Body of pancreas (tissue), 4 donors: Measurements from ENCODE around the gene SLC1A2. TPM values are rescaled to one million over a fixed set of nuclear protein-coding genes. Genes with fewer than 3 reads are reported as not detected.

Experiments used
- ATAC-seq: fragments of 150-250 bp; one replicate; pipeline ENCODE4 v1.9.1; 2016
- DNase-seq, 4 donors: peaks; one replicate each; pipeline ENCODE4 v3.0.0-alpha.2; 2019
- H3K27ac ChIP-seq, 4 donors: fragments of 200-600 bp; sonication (generic); 1 replicate in 3 of 4; 2 replicates in 1 of 4; pipeline versions ENCODE4 v1.5.1 to v1.6.1; 2016 to 2019; ENCODE audit warnings: mild to moderate bottlenecking in 1 of 4, mixed read lengths in 1 of 4, moderate library complexity in 1 of 4
- H3K27me3 ChIP-seq, 2 donors: fragments of 200-600 bp; sonication (generic); one replicate each; pipeline ENCODE4 v1.6.0; 2016; ENCODE audit warnings: mild to moderate bottlenecking in 1 of 2
- H3K36me3 ChIP-seq, 2 donors: fragments of 200-600 bp; sonication (generic); replicated peaks in 1 of 2; 2 replicates each; pipeline ENCODE4 v1.5.1; 2016; ENCODE audit warnings: low read depth in 2 of 2; ENCODE audit not compliant: insufficient read depth in 1 of 2
- H3K4me1 ChIP-seq: fragments of 200-600 bp; sonication (generic); one replicate; pipeline ENCODE4 v1.6.0; 2016
- H3K4me3 ChIP-seq, 2 donors: fragments of 200-600 bp; sonication (generic); 1 replicate in 1 of 2; 2 replicates in 1 of 2; pipeline ENCODE4 v1.5.1; 2016 to 2019
- H3K9me3 ChIP-seq, 3 donors: fragments of 200-600 bp; sonication (generic); 1 replicate in 2 of 3; 2 replicates in 1 of 3; pipeline ENCODE4 v1.5.1; 2016
- CTCF ChIP-seq, 7 experiments: fragments of 450-650 bp in 4 of 7; fragments of 200-600 bp in 3 of 7; sonication (generic) in 3 of 7; IDR thresholded peaks; one replicate each; pipeline ENCODE4 v1.5.1; 2016 to 2019; ENCODE audit warnings: antibody characterized with exemption in 7 of 7
- POLR2A ChIP-seq, 3 donors: fragments of 450-650 bp; IDR thresholded peaks; one replicate each; pipeline ENCODE4 v1.6.1; 2016; ENCODE audit warnings: antibody characterized with exemption in 3 of 3, mild to moderate bottlenecking in 2 of 3
- WGBS, 2 donors: methylation state at CpG; one replicate each; pipeline ENCODE4 v1.1.5; 2017; 5-methylcytosine and 5-hydroxymethylcytosine counted together
- intact Hi-C: fragments of 100-400 bp; cut with DNase I; formaldehyde crosslinking; loops from one replicate; pipeline ENCODE4 v1.15.1; 2023
- total RNA-seq, 2 donors: library from RNA; depleted of rRNA; stranded (reverse); fragments of >200 nt; gene quantifications; one replicate each; pipeline ENCODE4 v1.1.0, GENCODE V29; 2016

SLC1A2 gene
- total RNA-seq, 2 donors from 2014 or later, result 23.1 to 73.7 TPM

DNA sequence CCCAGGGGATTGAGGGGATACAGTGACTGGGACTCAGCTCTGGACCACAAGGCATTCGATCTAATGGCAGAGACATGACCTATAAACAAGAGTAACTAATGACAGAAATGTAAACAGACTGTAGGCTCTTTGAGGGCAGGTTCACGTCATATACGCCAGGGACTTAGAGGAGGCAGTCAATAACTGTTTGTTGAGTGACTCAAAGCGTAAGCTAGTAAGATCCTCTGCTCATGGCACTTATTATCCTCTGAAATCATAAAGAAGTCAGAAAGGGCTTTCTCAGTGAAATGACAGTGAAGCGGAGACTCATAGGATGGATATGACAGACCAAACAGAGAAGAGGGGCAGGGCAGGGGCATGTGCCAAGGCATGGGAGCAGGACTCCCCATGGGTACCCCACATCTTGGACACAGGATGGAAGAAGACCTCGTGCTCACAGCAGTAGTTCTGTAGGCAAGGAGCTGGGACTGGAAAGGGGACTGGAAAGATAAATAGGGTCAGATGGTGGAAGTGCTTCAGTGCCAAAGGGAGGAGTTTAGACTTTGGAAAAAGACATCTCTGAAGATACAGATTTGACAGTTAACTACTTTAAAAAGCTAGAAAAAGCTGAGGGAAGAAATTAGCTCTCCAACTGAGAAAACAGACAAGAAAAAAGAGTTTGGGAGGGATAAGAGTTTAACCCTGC, 72.7 kb downstream of the SLC1A2 start:
- no peak for TF ChIP-seq CTCF (IDR thresholded peaks at IDR 0.05)
- TF ChIP-seq POLR2A (IDR thresholded peaks at IDR 0.05), result no peak
- H3K27me3 ChIP-seq, result no peaks in the 10 kb centered on the region

DNA sequence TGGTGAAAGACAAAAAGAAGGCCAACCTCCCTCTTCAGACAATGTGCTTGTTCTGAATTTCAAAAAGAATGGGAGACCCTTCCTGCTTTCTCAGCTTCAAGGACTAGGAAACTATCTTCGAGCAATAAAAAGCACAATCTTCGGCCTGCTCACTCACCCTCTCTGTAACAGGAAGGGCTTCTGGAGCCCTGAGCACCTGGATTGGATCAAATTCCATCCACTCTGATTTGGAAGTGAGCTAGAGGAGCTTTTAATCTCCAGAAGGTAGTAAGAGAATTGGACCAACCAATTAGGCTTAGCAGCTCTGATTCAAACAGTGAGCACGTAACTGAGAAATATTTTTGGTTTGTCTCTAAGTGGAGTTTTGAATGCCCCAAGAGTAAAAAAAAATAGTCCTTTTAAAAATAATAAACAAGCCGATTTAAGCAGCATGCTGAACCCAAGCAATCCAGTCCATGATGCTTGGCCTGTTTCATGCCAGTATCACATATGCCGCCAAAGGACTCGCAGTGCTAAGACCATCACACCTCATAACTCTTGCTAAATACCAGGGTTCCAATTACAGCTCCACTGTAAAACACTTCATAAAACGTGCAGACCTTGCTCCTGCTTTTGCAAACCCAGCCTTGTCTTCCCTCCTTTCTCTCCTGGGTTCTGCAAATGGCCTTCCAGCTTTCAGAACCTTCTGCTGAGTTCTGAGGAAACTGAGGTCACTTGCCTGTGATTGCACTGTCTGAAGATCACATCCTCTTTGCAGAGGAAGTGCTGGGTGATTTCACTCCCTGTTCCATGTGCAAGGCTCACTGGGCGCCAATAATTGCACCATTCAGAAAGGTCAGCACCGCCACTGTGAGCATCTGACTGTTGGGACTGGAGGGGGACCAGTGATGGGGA, 74.4 kb downstream of the SLC1A2 start:
- H3K27me3 ChIP-seq, result no peaks in the 10 kb centered on the region
- intact Hi-C loops, result no loop called here
- no peaks in the 10 kb centered on the region for H3K36me3 ChIP-seq
- DNase-seq (peak in 1 of 4 donors; percentile 50), ATAC-seq (no peak)
- TF ChIP-seq CTCF (IDR thresholded peaks at IDR 0.05), result no peak
- no peak for TF ChIP-seq POLR2A (IDR thresholded peaks at IDR 0.05)
- peaks cover 30% of the 10 kb centered on the region for H3K4me1 ChIP-seq
- H3K27ac ChIP-seq, result no peak overlapping the region
- no peak overlapping the region for H3K4me3 ChIP-seq
- H3K9me3 ChIP-seq, result no peaks in the 10 kb centered on the region
- 79 to 95% methylated on average over 9 of the region's 9 CpGs for WGBS, 2 donors

More for the DNA sequence above, 72.7 kb downstream of the SLC1A2 start:
- no peak overlapping the region for H3K27ac ChIP-seq
- H3K9me3 ChIP-seq, result no peaks in the 10 kb centered on the region
- H3K36me3 ChIP-seq, result no peaks in the 10 kb centered on the region
- H3K4me1 ChIP-seq, result peaks cover 17% of the 10 kb centered on the region
- DNase-seq (no peak), ATAC-seq (no peak)
- intact Hi-C loops, result no loop called here
- 86 to 89% methylated on average over 6 of the region's 6 CpGs for WGBS, 2 donors
- no peak overlapping the region for H3K4me3 ChIP-seq

DNA sequence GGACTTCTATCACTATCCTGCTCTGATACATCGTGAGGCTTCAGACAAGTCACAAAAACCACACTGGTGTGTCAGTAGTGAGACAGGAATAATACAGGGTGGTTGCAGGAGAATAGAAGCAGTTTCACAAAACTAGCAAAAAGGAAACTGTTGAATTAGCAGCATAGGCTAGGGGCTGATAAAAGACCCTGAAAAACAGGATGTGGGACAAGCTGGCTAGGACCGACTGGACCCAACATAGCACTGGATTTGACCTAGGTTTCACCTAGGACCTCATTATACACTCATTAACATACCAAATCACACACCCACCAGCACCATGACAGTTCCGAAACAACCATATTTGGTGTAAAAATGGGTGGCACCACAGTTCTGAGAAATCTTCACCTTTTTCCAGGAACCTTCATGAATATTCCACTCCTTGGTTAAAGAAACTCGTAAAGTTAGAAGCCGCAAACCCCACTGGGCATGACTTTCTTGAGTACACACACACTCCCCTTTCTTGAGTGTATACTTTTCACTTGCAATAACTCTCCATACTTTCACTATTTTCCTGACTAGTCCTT, 76.2 kb downstream of the SLC1A2 start:
- Histone ChIP-seq H3K4me1 (peaks cover 39% of the 10 kb centered on the region), H3K27ac (no peak overlapping the region), H3K27me3 (no peaks in the 10 kb centered on the region), H3K4me3 (no peak overlapping the region), H3K9me3 (no peaks in the 10 kb centered on the region), H3K36me3 (no peaks in the 10 kb centered on the region)
- no peak for DNase-seq
- no peak for ATAC-seq
- intact Hi-C loops, result no loop called here
- 82 to 91% methylated on average over 5 of the region's 5 CpGs for WGBS, 2 donors
- TF ChIP-seq CTCF (IDR thresholded peaks at IDR 0.05) (no peak), POLR2A (IDR thresholded peaks at IDR 0.05) (no peak)

DNA sequence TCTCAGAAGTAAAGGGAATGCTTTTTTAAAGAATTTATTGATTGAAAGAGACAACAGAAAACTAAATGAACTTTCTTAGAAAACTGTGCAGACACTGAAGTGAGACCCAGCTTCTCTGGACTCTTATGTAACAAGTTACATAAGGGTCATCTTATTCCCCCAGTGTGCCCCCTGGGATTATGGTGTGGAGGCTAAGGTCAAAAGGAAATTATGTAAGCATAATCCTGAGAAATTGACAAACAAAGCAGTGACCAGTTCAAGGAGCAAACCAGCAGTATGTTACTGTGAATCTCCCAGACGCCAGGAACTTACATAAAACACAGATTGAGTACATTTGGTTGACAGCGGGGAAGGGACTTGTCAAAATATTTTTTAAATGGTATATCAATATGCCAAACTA, 78.6 kb downstream of the SLC1A2 start:
- no peak for DNase-seq
- no peaks in the 10 kb centered on the region for H3K9me3 ChIP-seq
- no peaks in the 10 kb centered on the region for H3K36me3 ChIP-seq
- WGBS, 2 donors, result 62 to 76% methylated on average over 2 of the region's 2 CpGs
- peak overlapping the region; percentile 6 to 51 (median 44) for H3K27ac ChIP-seq
- no peak for ATAC-seq
- H3K4me1 ChIP-seq, result peaks cover 38% of the 10 kb centered on the region
- H3K4me3 ChIP-seq, result no peak overlapping the region
- intact Hi-C loops, result no loop called here
- no peaks in the 10 kb centered on the region for H3K27me3 ChIP-seq
- TF ChIP-seq CTCF (IDR thresholded peaks at IDR 0.05), result no peak
- no peak for TF ChIP-seq POLR2A (IDR thresholded peaks at IDR 0.05)
